SK-N-SH treated with all-trans-retinoic acid at 6 μM for 48 hours (cell line): Measurements from ENCODE around the gene PMAIP1.

ENCODE experiments used
- ATAC-seq: fragments of 200-7000 bp; cut with Tn5 transposase; 3 replicates; pipeline ENCODE4 v1.9.1; 2020; ENCODE audit warnings: mild to moderate bottlenecking, moderate library complexity
- ARNTL ChIP-seq: fragments of 450-650 bp; formaldehyde crosslinking; IDR thresholded peaks from 2 replicates; pipeline ENCODE4 v1.5.0; 2020; ENCODE audit warnings: low read depth, mild to moderate bottlenecking, moderate library complexity, borderline replicate concordance
- BACH2 ChIP-seq: fragments of 250-450 bp; sonication (Bioruptor Pico); IDR thresholded peaks from 2 replicates; pipeline ENCODE4 v1.9.0; 2021; ENCODE audit warnings: mild to moderate bottlenecking, borderline replicate concordance
- CSDC2 ChIP-seq: fragments of 250-450 bp; sonication (Bioruptor Pico); IDR thresholded peaks from 2 replicates; pipeline ENCODE4 v1.5.0; 2020; ENCODE audit warnings: mild to moderate bottlenecking, moderate library complexity
- ESRRG ChIP-seq: fragments of 250-450 bp; sonication (Bioruptor Pico); IDR thresholded peaks from 2 replicates; pipeline ENCODE4 v1.6.1; 2021; ENCODE audit warnings: mild to moderate bottlenecking
- GLIS3 ChIP-seq: fragments of 250-450 bp; sonication (Bioruptor Pico); IDR thresholded peaks from 2 replicates; pipeline ENCODE4 v1.5.0; 2020; ENCODE audit warnings: mild to moderate bottlenecking, moderate library complexity
- ISL1 ChIP-seq: fragments of 250-450 bp; sonication (Bioruptor Pico); IDR thresholded peaks from 2 replicates; pipeline ENCODE4 v2.1.2; 2022; ENCODE audit warnings: mild to moderate bottlenecking, moderate library complexity
- OSR1 ChIP-seq: fragments of 250-450 bp; sonication (Bioruptor Pico); IDR thresholded peaks from 2 replicates; pipeline ENCODE4 v1.8.0; 2022; ENCODE audit warnings: moderate library complexity, mild to moderate bottlenecking, inconsistent platforms
- PPARA ChIP-seq: fragments of 250-450 bp; sonication (Bioruptor Pico); IDR thresholded peaks from 2 replicates; pipeline ENCODE4 v1.5.0; 2020; ENCODE audit warnings: mild to moderate bottlenecking, borderline replicate concordance
- RARB ChIP-seq: fragments of 250-450 bp; sonication (Bioruptor Pico); IDR thresholded peaks from 2 replicates; pipeline ENCODE4 v1.8.0; 2021; ENCODE audit warnings: mild to moderate bottlenecking, moderate library complexity
- SNAI2 ChIP-seq: fragments of 250-450 bp; sonication (Bioruptor Pico); IDR thresholded peaks from 2 replicates; pipeline ENCODE4 v1.5.0; 2020; ENCODE audit warnings: mild to moderate bottlenecking, moderate library complexity
- TCF4 ChIP-seq: fragments of 250-450 bp; sonication (Bioruptor Pico); IDR thresholded peaks from 2 replicates; pipeline ENCODE4 v1.8.0; 2021; ENCODE audit warnings: mild to moderate bottlenecking, moderate library complexity, borderline replicate concordance
- TOX ChIP-seq: fragments of 250-450 bp; sonication (Bioruptor Pico); IDR thresholded peaks from 2 replicates; pipeline ENCODE4 v1.8.0; 2021; ENCODE audit warnings: mild to moderate bottlenecking, moderate library complexity, borderline replicate concordance
- TSHZ2 ChIP-seq: fragments of 250-450 bp; sonication (Bioruptor Pico); IDR thresholded peaks from 2 replicates; pipeline ENCODE4 v1.5.0; 2020; ENCODE audit warnings: mild to moderate bottlenecking, moderate library complexity
- ZC3H10 ChIP-seq: fragments of 250-450 bp; sonication (Bioruptor Pico); IDR thresholded peaks from 2 replicates; pipeline ENCODE4 v1.5.1; 2021; ENCODE audit warnings: mild to moderate bottlenecking, moderate library complexity
- ZFP3 ChIP-seq: fragments of 250-450 bp; sonication (Bioruptor Pico); IDR thresholded peaks from 2 replicates; pipeline ENCODE4 v1.5.0; 2020; ENCODE audit warnings: mild to moderate bottlenecking, moderate library complexity
- ZFP30 ChIP-seq: fragments of 450-650 bp; formaldehyde crosslinking; IDR thresholded peaks from 2 replicates; pipeline ENCODE4 v1.5.0; 2022; ENCODE audit warnings: mild to moderate bottlenecking, moderate library complexity
- ZNF565 ChIP-seq: fragments of 450-650 bp; formaldehyde crosslinking; conservative IDR thresholded peaks from 2 replicates; pipeline ENCODE4 v1.5.0; 2020; ENCODE audit warnings: low read depth, mild to moderate bottlenecking, moderate library complexity
- ZNF70 ChIP-seq: fragments of 450-650 bp; formaldehyde crosslinking; IDR thresholded peaks from 2 replicates; pipeline ENCODE4 v1.5.0; 2020; ENCODE audit warnings: mild to moderate bottlenecking, moderate library complexity
- ZNF8 ChIP-seq: fragments of 450-650 bp; formaldehyde crosslinking; IDR thresholded peaks from 2 replicates; pipeline ENCODE4 v1.5.0; 2020; ENCODE audit warnings: mild to moderate bottlenecking, moderate library complexity
- TF ChIP-seq, protein P1 (sequence below): fragments of 250-450 bp; sonication (Bioruptor Pico); IDR thresholded peaks from 2 replicates; pipeline ENCODE4 v1.8.0; 2020; ENCODE audit warnings: mild to moderate bottlenecking, moderate library complexity, borderline replicate concordance
- TF ChIP-seq, protein P2 (sequence below): fragments of 250-450 bp; sonication (Bioruptor Pico); IDR thresholded peaks from 2 replicates; pipeline ENCODE4 v1.5.1; 2021; ENCODE audit warnings: mild to moderate bottlenecking, moderate library complexity
- TF ChIP-seq, protein P3 (sequence below): fragments of 250-450 bp; sonication (Bioruptor Pico); IDR thresholded peaks from 2 replicates; pipeline ENCODE4 v1.5.1; 2020; ENCODE audit warnings: low read depth, mild to moderate bottlenecking, moderate library complexity
- TF ChIP-seq, protein P4 (sequence below): fragments of 250-450 bp; sonication (Bioruptor Pico); IDR thresholded peaks from 2 replicates; pipeline ENCODE4 v1.8.0; 2021; ENCODE audit warnings: low read depth, mild to moderate bottlenecking, moderate library complexity, borderline replicate concordance

PMAIP1 gene

DNA sequence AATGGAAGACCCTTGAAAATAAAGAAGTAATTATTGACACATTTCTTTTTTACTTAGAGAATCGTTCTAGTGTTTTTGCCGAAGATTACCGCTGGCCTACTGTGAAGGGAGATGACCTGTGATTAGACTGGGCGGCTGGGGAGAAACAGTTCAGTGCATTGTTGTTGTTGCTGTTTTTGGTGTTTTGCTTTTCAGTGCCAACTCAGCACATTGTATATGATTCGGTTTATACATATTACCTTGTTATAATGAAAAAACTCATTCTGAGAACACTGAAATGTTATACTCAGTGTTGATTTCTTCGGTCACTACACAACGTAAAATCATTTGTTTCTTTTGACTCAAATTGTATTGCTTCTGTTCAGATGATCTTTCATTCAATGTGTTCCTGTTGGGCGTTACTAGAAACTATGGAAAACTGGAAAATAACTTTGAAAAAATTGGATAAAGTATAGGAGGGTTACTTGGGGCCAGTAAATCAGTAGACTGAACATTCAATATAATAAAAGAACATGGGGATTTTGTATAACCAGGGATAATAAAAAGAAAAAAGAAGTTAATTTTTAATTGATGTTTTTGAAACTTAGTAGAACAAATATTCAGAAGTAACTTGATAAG, 3.3 kb downstream of the PMAIP1 start:
- TF ChIP-seq OSR1 (CRISPR knock-in tag) = no peak
- TF ChIP-seq ESRRG (CRISPR knock-in tag) = no peak
- TF ChIP-seq ISL1 (CRISPR knock-in tag) = no peak
- TF ChIP-seq PPARA = no peak
- TF ChIP-seq TOX = no peak
- TF ChIP-seq, protein P1, sequence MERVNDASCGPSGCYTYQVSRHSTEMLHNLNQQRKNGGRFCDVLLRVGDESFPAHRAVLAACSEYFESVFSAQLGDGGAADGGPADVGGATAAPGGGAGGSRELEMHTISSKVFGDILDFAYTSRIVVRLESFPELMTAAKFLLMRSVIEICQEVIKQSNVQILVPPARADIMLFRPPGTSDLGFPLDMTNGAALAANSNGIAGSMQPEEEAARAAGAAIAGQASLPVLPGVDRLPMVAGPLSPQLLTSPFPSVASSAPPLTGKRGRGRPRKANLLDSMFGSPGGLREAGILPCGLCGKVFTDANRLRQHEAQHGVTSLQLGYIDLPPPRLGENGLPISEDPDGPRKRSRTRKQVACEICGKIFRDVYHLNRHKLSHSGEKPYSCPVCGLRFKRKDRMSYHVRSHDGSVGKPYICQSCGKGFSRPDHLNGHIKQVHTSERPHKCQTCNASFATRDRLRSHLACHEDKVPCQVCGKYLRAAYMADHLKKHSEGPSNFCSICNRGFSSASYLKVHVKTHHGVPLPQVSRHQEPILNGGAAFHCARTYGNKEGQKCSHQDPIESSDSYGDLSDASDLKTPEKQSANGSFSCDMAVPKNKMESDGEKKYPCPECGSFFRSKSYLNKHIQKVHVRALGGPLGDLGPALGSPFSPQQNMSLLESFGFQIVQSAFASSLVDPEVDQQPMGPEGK (CRISPR knock-in tag) = no peak
- no peak for TF ChIP-seq BACH2 (CRISPR knock-in tag)
- TF ChIP-seq TSHZ2 (CRISPR knock-in tag) = no peak
- TF ChIP-seq ARNTL = no peak
- TF ChIP-seq ZFP30 (CRISPR knock-in tag) = no peak
- TF ChIP-seq, protein P2, sequence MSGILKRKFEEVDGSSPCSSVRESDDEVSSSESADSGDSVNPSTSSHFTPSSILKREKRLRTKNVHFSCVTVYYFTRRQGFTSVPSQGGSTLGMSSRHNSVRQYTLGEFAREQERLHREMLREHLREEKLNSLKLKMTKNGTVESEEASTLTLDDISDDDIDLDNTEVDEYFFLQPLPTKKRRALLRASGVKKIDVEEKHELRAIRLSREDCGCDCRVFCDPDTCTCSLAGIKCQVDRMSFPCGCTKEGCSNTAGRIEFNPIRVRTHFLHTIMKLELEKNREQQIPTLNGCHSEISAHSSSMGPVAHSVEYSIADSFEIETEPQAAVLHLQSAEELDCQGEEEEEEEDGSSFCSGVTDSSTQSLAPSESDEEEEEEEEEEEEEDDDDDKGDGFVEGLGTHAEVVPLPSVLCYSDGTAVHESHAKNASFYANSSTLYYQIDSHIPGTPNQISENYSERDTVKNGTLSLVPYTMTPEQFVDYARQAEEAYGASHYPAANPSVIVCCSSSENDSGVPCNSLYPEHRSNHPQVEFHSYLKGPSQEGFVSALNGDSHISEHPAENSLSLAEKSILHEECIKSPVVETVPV = no peak
- no peak for TF ChIP-seq GLIS3 (CRISPR knock-in tag)
- no peak for TF ChIP-seq ZNF8 (CRISPR knock-in tag)
- TF ChIP-seq TCF4 = no peak
- no peak for TF ChIP-seq CSDC2 (CRISPR knock-in tag)
- TF ChIP-seq, protein P3, sequence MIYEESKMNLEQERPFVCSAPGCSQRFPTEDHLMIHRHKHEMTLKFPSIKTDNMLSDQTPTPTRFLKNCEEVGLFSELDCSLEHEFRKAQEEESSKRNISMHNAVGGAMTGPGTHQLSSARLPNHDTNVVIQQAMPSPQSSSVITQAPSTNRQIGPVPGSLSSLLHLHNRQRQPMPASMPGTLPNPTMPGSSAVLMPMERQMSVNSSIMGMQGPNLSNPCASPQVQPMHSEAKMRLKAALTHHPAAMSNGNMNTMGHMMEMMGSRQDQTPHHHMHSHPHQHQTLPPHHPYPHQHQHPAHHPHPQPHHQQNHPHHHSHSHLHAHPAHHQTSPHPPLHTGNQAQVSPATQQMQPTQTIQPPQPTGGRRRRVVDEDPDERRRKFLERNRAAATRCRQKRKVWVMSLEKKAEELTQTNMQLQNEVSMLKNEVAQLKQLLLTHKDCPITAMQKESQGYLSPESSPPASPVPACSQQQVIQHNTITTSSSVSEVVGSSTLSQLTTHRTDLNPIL = no peak
- TF ChIP-seq SNAI2 = no peak
- TF ChIP-seq RARB (CRISPR knock-in tag) = no peak
- no peak for TF ChIP-seq ZNF70 (CRISPR knock-in tag)
- TF ChIP-seq, protein P4, sequence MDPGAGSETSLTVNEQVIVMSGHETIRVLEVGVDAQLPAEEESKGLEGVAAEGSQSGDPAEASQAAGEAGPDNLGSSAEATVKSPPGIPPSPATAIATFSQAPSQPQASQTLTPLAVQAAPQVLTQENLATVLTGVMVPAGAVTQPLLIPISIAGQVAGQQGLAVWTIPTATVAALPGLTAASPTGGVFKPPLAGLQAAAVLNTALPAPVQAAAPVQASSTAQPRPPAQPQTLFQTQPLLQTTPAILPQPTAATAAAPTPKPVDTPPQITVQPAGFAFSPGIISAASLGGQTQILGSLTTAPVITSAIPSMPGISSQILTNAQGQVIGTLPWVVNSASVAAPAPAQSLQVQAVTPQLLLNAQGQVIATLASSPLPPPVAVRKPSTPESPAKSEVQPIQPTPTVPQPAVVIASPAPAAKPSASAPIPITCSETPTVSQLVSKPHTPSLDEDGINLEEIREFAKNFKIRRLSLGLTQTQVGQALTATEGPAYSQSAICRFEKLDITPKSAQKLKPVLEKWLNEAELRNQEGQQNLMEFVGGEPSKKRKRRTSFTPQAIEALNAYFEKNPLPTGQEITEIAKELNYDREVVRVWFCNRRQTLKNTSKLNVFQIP (CRISPR knock-in tag) = no peak
- no peak for ATAC-seq

GRCh38 chr18:59904011-59904601, 4.3 kb downstream of the PMAIP1 start:
- no peak for ATAC-seq
- TF ChIP-seq ARNTL (no peak), CSDC2 (CRISPR knock-in tag) (no peak), ZC3H10 (no peak), ZFP3 (CRISPR knock-in tag) (no peak), ZNF565 (CRISPR knock-in tag) (no peak)
- TF ChIP-seq, all 23 proteins: peak for 0

GRCh38 chr18:59905686-59906091, 5.9 kb downstream of the PMAIP1 start:
- ATAC-seq = no peak
- TF ChIP-seq, protein P2 = no peak
- TF ChIP-seq ZFP30 (CRISPR knock-in tag) = no peak
- TF ChIP-seq ZNF565 (CRISPR knock-in tag) = no peak
- TF ChIP-seq, protein P4 (CRISPR knock-in tag) = no peak
- TF ChIP-seq BACH2 (CRISPR knock-in tag) = no peak
- TF ChIP-seq ZC3H10 = no peak
- TF ChIP-seq, all 23 proteins: peak for 0
